HL-60/S4 treated with retinoic acid at 250 ng/mL for 4 days and 3 days (cell line): Measurements from ENCODE around the gene ZFP2.
"Not testable (repeated sequence)": the region's sequence is repeated elsewhere in the genome, so short reads cannot be mapped to it uniquely, and the experiment has no call there.

Experiments
- in situ Hi-C: fragments of 300-500 bp; cut with MboI; formaldehyde crosslinking; loops from 2 replicates; pipeline ENCODE4 v1.7.0; 2022; ENCODE audit warnings: low sequenced_read_pairs

Gene ZFP2

GRCh38 chr5:178895615-178896571 lies at the start of gene ZFP2:
Gene ZFP2, plus strand, starts transcription at chr5:178895913. Its CDS starts 35,401 bp downstream, at chr5:178931314.
- in situ Hi-C loops: no loop called here

GRCh38 chr5:178849316-178849715 lies 46.4 kb upstream of the ZFP2 start:
- in situ Hi-C loops: no loop called here

GRCh38 chr5:178851951-178852350 lies 43.8 kb upstream of the ZFP2 start:
- in situ Hi-C loops: no loop called here

GRCh38 chr5:178854284-178854683 lies 41.4 kb upstream of the ZFP2 start:
- in situ Hi-C loops: no loop called here

- in situ Hi-C loops: no loop called here
Measured at GRCh38 chr5:178859625-178860521, 35.8 kb upstream of the ZFP2 start, which contains the start of gene ZNF354B. Gene ZNF354B, plus strand, starts transcription at chr5:178859953. Its CDS starts 1,095 bp downstream, at chr5:178861048.

GRCh38 chr5:178860615-178861014 lies 35.1 kb upstream of the ZFP2 start:
- in situ Hi-C loops: not testable (repeated sequence)

- in situ Hi-C loops: no loop called here
Measured at GRCh38 chr5:178861627-178862026, 34.1 kb upstream of the ZFP2 start.

- in situ Hi-C loops: no loop called here
Measured at GRCh38 chr5:178866946-178867345, 28.8 kb upstream of the ZFP2 start.

- in situ Hi-C loops: no loop called here
Measured at GRCh38 chr5:178869577-178869976, 26.1 kb upstream of the ZFP2 start.

- in situ Hi-C loops: no loop called here
Measured at GRCh38 chr5:178870411-178870810, 25.3 kb upstream of the ZFP2 start.

- in situ Hi-C loops: no loop called here
Measured at GRCh38 chr5:178872302-178872701, 23.4 kb upstream of the ZFP2 start.

- in situ Hi-C loops: not testable (repeated sequence)
Measured at GRCh38 chr5:178883115-178883694, 12.5 kb upstream of the ZFP2 start.

- in situ Hi-C loops: no loop called here
Measured at GRCh38 chr5:178883815-178884430, 11.8 kb upstream of the ZFP2 start.

GRCh38 chr5:178899289-178899688 lies 3.6 kb downstream of the ZFP2 start:
- in situ Hi-C loops: no loop called here

- in situ Hi-C loops: no loop called here
Measured at GRCh38 chr5:178902849-178903248, 7.1 kb downstream of the ZFP2 start.

GRCh38 chr5:178931846-178932760 lies 36.4 kb downstream of the ZFP2 start:
- in situ Hi-C loops: no loop called here

- in situ Hi-C loops: no loop called here
Measured at GRCh38 chr5:178940569-178941360, 45.1 kb downstream of the ZFP2 start, which contains the start of gene ZNF454. Gene ZNF454, plus strand, starts transcription at chr5:178941198. Its CDS starts 1,594 bp downstream, at chr5:178942792.

- in situ Hi-C loops: no loop called here
Measured at GRCh38 chr5:178941361-178941760, 45.6 kb downstream of the ZFP2 start.
